Skeletal muscle cell (primary cell): ENCODE measurements around the gene CCDC92B.

Experiments used
- DNase-seq: peaks from one replicate; pipeline ENCODE4 v3.0.0-alpha.2; 2010; ENCODE audit warnings: low read depth
- H3K4me3 ChIP-seq: 2 replicates; pipeline ENCODE4 v1.5.1; 2011; ENCODE audit warnings: low read depth, mild to moderate bottlenecking, control low read depth, low read length, moderate library complexity

CCDC92B gene

GRCh38 chr17:2723997-2724783, 25.3 kb downstream of the CCDC92B start:
- peak overlapping the region; percentile 21 for H3K4me3 ChIP-seq
- DNase-seq = no peak

GRCh38 chr17:2723505-2723996, 25.9 kb downstream of the CCDC92B start:
- no peak overlapping the region for H3K4me3 ChIP-seq

GRCh38 chr17:2722611-2723010, 26.8 kb downstream of the CCDC92B start:
- no peak for DNase-seq
- H3K4me3 ChIP-seq = no peak overlapping the region

More at GRCh38 chr17:2723505-2723996, 25.9 kb downstream of the CCDC92B start:
- no peak for DNase-seq

GRCh38 chr17:2721603-2722002, 27.8 kb downstream of the CCDC92B start:
- H3K4me3 ChIP-seq = no peak overlapping the region
- no peak for DNase-seq

- no peak for DNase-seq
- no peak overlapping the region for H3K4me3 ChIP-seq
These were observed 29.6 kb downstream of the CCDC92B start for GRCh38 chr17:2719861-2720260.

- no peak overlapping the region for H3K4me3 ChIP-seq
- DNase-seq = no peak
These were observed 31.1 kb downstream of the CCDC92B start for GRCh38 chr17:2718150-2718938.

- H3K4me3 ChIP-seq = no peak overlapping the region
These were observed 32.8 kb downstream of the CCDC92B start for GRCh38 chr17:2716649-2717048.

GRCh38 chr17:2713881-2714280, 35.6 kb downstream of the CCDC92B start:
- no peak overlapping the region for H3K4me3 ChIP-seq
- DNase-seq = no peak

More at GRCh38 chr17:2716649-2717048, 32.8 kb downstream of the CCDC92B start:
- no peak for DNase-seq

- DNase-seq = no peak
These were observed 37.0 kb downstream of the CCDC92B start for GRCh38 chr17:2712300-2713043.

GRCh38 chr17:2711608-2712299, 37.7 kb downstream of the CCDC92B start, which contains the start of gene CLUH:
Gene CLUH, minus strand, starts transcription at chr17:2711764. Its CDS starts 103 bp downstream, at chr17:2711661.
- DNase-seq = peak; percentile 91
- H3K4me3 ChIP-seq = peak within 1 kb of the TSS; percentile 76

More at GRCh38 chr17:2712300-2713043, 37.0 kb downstream of the CCDC92B start:
- H3K4me3 ChIP-seq = peak overlapping the region; percentile 76

GRCh38 chr17:2710803-2711607, 38.4 kb downstream of the CCDC92B start:
- peak overlapping the region; percentile 76 for H3K4me3 ChIP-seq
- DNase-seq = no peak

- no peak for DNase-seq
- H3K4me3 ChIP-seq = peak overlapping the region; percentile 76
These were observed 39.2 kb downstream of the CCDC92B start for GRCh38 chr17:2710071-2710802.

- no peak for DNase-seq
- H3K4me3 ChIP-seq = no peak overlapping the region
These were observed 40.2 kb downstream of the CCDC92B start for GRCh38 chr17:2709183-2709661.

GRCh38 chr17:2708585-2709182, 40.8 kb downstream of the CCDC92B start:
- DNase-seq = no peak
- H3K4me3 ChIP-seq = no peak overlapping the region

- no peak overlapping the region for H3K4me3 ChIP-seq
- DNase-seq = no peak
These were observed 41.5 kb downstream of the CCDC92B start for GRCh38 chr17:2707721-2708584.

- DNase-seq = no peak
- no peak overlapping the region for H3K4me3 ChIP-seq
These were observed 42.4 kb downstream of the CCDC92B start for GRCh38 chr17:2706911-2707510.
